GM10266 (cell line): Measurements from ENCODE around the gene NAA35.

ENCODE experiments used
- DNase-seq: peaks from one replicate; pipeline ENCODE4 v3.0.0; 2012; ENCODE audit errors: extremely low spot score
- CTCF ChIP-seq: IDR thresholded peaks from 2 replicates; pipeline ENCODE4 v1.5.1; 2012; ENCODE audit warnings: mild to moderate bottlenecking, low read depth; ENCODE audit not compliant: control insufficient read depth, insufficient read depth; ENCODE audit errors: missing control alignments

The NAA35 gene

DNA sequence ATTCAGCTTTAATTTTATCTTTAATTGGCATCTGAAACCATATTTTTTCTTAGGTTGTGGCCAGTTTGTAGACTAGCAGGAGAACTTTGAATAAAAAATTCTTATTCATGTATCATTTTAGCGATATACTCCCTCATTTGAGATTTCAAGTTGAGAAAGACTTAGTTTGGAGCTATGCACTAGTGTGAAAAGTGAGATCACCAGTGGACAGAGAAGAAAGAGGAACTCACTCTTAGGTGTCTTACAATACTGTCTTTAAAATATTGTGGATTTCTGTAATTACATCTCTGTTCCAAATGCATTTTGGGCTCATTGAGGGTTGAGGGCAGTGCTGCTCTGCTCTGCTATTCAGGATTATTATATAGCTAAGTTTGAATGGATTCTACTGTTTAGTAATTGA, 54.7 kb downstream of the NAA35 start:
- no peak for TF ChIP-seq CTCF
- no peak for DNase-seq

DNA sequence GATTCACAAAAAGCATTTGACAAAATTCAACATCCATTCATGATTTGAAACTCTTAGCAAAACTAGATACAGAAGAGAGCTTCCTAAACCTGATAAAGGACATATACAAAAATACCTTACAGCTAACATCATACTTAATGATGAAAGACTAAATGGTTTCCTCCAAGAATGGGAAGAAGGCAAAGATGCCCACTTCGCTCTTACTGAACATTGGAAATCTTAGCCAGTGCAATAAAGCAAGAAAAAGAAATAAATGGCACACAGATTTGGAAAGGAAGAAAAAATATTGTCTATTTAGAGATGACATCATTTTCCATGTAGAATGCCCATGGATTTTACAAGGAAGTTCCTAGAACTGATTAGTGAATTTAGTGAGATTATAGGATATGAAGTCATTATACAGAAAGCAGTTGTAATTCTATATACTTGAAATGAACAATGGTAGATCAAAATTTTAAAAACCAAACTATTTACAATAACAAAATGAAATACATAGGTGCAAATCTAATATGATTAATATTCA, 64.4 kb downstream of the NAA35 start:
- TF ChIP-seq CTCF = no peak
- DNase-seq = no peak

DNA sequence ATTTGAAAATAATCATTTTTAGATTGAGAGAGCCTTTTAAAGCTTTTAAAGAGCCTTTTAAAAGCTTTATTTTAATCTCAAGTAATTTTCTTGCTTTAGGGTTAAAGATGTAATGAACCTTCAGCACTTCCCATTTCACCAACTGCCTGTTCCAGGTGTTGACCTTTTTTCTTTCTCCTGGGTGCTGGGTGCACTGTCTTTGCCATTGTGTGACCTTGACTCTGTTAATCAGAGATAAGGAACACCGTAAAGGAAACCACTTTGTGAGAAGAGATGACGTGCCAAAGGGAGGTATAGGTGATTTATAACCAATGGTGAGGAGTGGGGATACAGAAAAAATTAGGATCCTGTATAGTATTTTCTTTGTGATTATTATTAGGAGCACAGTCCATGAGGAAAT, 68.2 kb downstream of the NAA35 start:
- no peak for DNase-seq
- no peak for TF ChIP-seq CTCF

DNA sequence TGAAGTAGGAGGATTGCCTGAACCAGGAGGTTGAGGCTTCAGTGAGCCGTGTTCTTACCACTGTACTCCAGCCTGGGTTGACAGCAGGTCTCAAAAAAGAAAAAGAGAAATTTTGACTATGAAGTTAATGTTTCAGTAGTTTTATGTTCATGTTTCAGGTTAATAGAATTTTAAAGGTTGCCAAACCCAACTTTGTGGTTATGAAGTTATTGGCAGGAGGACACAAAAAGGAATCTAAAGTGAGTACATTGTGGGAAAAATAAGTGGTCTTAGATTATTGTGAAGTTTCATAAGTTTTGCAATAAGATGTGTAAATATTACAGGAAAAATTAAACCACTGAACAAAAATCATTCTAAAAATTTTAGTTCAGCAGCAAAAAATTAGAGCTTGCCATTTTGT, 79.8 kb downstream of the NAA35 start:
- DNase-seq = no peak
- no peak for TF ChIP-seq CTCF

- no peak for DNase-seq
- TF ChIP-seq CTCF = no peak
Observed at GRCh38 chr9:86021166-86021565, 80.2 kb downstream of the NAA35 start.

DNA sequence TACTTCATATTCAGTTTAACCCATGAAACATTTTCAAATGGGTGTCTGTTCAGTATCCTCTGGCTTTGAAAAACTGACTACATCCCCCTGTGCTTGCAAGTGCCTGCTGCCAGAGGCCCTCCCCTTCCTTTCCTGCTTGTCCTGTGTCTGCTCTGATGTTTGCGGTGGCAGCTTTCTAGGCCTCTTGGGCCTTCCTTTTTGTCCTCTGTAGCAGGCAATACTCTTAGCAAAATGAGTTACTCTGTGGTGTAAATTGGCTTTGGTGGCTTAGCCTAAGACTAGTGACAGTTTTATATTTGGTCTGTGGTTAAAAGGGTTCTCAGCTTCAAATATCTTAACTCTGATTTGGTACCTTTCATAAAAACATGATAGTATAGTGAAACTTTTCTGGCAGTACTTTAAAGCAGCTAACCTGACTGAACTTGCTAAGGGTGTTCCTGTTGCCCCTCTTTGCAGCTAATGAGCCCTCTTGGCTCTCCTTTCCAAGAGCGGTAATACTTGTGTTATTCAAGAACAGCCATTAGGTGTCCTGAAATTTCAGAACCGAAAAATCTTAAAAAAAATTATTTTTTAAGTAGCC, 81.8 kb downstream of the NAA35 start:
- TF ChIP-seq CTCF = no peak
- DNase-seq = no peak

GRCh38 chr9:86027767-86028166, 86.8 kb downstream of the NAA35 start:
- TF ChIP-seq CTCF = no peak
- DNase-seq = no peak
